Measurements from ENCODE around the gene SEC14L5.

SEC14L5 gene

DNA sequence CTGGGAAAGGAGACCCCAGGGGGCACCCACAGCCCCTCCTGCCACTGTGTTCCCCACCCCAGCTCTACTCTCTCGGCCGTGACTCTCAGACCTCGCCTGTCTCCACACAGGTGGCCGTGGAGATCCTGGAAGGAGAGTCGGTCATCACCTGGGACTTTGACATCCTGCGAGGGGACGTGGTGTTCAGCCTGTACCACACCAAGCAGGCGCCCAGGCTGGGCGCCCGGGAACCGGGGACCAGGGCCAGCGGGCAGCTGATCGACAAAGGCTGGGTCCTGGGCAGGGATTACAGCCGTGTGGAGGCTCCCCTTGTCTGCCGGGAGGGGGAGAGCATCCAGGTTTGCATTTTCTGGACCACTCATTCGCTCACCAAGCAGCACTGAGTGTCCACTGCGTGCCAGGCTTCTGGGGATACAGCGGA lies 50.2 kb downstream of the SEC14L5 start:
- 93% methylated on average over 18 of the region's 18 CpGs for WGBS, 2 experiments
- no peaks in the 10 kb centered on the region for H3K27me3 ChIP-seq (ENCODE audit: control insufficient read depth, insufficient read depth, low read length, poor library complexity, severe bottlenecking)
- no peak overlapping the region for H3K4me3 ChIP-seq (ENCODE audit: insufficient read depth, low read depth, low read length)
- H3K27ac ChIP-seq (ENCODE audit: insufficient read depth, low read depth, low read length, poor library complexity, severe bottlenecking) = no peak overlapping the region
- H3K9me3 ChIP-seq (ENCODE audit: control insufficient read depth, low read length) = no peaks in the 10 kb centered on the region
- H3K36me3 ChIP-seq (ENCODE audit: control insufficient read depth, insufficient read depth, low read length) = no peaks in the 10 kb centered on the region
- H3K4me1 ChIP-seq (ENCODE audit: control insufficient read depth, insufficient read depth, low read length) = no peaks in the 10 kb centered on the region

DNA sequence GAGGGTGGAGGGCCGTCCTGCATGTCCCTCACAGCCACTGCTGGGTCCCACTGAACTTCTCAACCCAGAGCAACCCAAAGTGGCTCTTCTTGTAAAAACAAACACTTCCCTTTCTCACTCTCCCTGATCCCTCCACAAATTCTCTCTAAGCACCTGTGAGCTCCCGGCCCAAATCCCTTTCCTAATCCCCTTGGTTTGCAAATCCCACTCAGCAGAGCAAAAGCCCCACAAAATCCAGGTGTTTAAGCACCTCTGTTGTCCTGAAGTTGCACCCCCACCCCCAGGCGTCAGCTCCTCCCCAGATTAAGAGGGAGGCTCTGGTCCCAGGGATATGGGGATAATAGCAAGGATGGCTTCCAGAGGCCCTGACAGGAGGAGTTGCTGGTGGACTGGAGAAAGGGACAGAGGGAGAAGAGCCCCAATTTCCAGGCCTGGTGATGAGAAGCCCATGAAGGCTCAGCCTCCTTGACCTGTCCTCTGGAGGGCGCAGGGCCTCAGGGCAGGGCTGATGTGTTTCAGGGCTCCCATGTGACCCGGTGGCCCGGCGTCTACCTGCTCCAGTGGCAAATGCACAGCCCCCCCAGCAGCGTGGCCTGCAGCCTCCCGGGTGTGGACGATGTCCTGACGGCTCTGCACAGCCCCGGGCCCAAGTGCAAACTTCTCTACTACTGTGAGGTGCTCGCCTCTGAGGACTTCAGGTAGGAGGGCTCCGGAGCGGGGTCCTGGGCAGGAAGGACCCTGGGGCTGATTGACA lies 52.6 kb downstream of the SEC14L5 start:
- Histone ChIP-seq H3K4me3 (ENCODE audit: insufficient read depth, low read depth, low read length) (no peak overlapping the region), H3K27me3 (ENCODE audit: control insufficient read depth, insufficient read depth, low read length, poor library complexity, severe bottlenecking) (no peaks in the 10 kb centered on the region), H3K4me1 (ENCODE audit: control insufficient read depth, insufficient read depth, low read length) (no peaks in the 10 kb centered on the region), H3K36me3 (ENCODE audit: control insufficient read depth, insufficient read depth, low read length) (no peaks in the 10 kb centered on the region), H3K27ac (ENCODE audit: insufficient read depth, low read depth, low read length, poor library complexity, severe bottlenecking) (no peak overlapping the region), H3K9me3 (ENCODE audit: control insufficient read depth, low read length) (no peaks in the 10 kb centered on the region)
- WGBS, 2 experiments = 78 to 79% methylated on average over 15 of the region's 15 CpGs

- Histone ChIP-seq H3K36me3 (ENCODE audit: control insufficient read depth, insufficient read depth, low read length) (no peaks in the 10 kb centered on the region), H3K4me3 (ENCODE audit: insufficient read depth, low read depth, low read length) (no peak overlapping the region), H3K27me3 (ENCODE audit: control insufficient read depth, insufficient read depth, low read length, poor library complexity, severe bottlenecking) (no peaks in the 10 kb centered on the region), H3K4me1 (ENCODE audit: control insufficient read depth, insufficient read depth, low read length) (no peaks in the 10 kb centered on the region), H3K27ac (ENCODE audit: insufficient read depth, low read depth, low read length, poor library complexity, severe bottlenecking) (no peak overlapping the region), H3K9me3 (ENCODE audit: control insufficient read depth, low read length) (no peaks in the 10 kb centered on the region)
- WGBS, 2 experiments = 85 to 95% methylated on average over 4 of the region's 4 CpGs
Measured at GRCh38 chr16:5011637-5012036, 53.5 kb downstream of the SEC14L5 start.

GRCh38 chr16:5012887-5013286 lies 54.8 kb downstream of the SEC14L5 start:
- Histone ChIP-seq H3K4me1 (ENCODE audit: control insufficient read depth, insufficient read depth, low read length) (no peaks in the 10 kb centered on the region), H3K4me3 (ENCODE audit: insufficient read depth, low read depth, low read length) (no peak overlapping the region), H3K36me3 (ENCODE audit: control insufficient read depth, insufficient read depth, low read length) (no peaks in the 10 kb centered on the region), H3K27ac (ENCODE audit: insufficient read depth, low read depth, low read length, poor library complexity, severe bottlenecking) (no peak overlapping the region), H3K27me3 (ENCODE audit: control insufficient read depth, insufficient read depth, low read length, poor library complexity, severe bottlenecking) (no peaks in the 10 kb centered on the region), H3K9me3 (ENCODE audit: control insufficient read depth, low read length) (no peaks in the 10 kb centered on the region)
- 80 to 85% methylated on average over 6 of the region's 6 CpGs for WGBS, 2 experiments

DNA sequence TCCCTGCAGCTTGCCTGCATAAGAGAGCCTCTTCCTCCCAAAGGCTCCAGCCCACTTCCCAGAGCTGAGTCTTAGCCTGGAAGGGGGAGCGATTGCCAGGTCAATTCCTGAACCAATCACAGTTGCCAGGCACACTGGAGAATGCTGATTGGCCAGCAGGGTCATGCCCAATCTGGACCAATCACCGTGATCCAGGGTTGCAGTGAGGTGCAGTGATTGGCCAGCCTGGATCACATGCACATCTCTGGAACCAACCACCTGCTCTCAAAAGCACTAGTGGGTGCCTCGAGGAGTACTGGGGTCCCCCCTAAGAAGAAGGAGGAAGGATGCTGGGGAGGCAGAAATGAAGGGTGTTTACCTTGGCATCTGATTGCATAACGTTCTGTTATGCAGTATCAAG lies 57.2 kb downstream of the SEC14L5 start:
- Histone ChIP-seq H3K9me3 (ENCODE audit: control insufficient read depth, low read length) (no peaks in the 10 kb centered on the region), H3K27me3 (ENCODE audit: control insufficient read depth, insufficient read depth, low read length, poor library complexity, severe bottlenecking) (no peaks in the 10 kb centered on the region), H3K4me3 (ENCODE audit: insufficient read depth, low read depth, low read length) (no peak overlapping the region), H3K4me1 (ENCODE audit: control insufficient read depth, insufficient read depth, low read length) (no peaks in the 10 kb centered on the region), H3K27ac (ENCODE audit: insufficient read depth, low read depth, low read length, poor library complexity, severe bottlenecking) (no peak overlapping the region), H3K36me3 (ENCODE audit: control insufficient read depth, insufficient read depth, low read length) (no peaks in the 10 kb centered on the region)
- WGBS, 2 experiments = 86 to 88% methylated on average over 4 of the region's 4 CpGs

DNA sequence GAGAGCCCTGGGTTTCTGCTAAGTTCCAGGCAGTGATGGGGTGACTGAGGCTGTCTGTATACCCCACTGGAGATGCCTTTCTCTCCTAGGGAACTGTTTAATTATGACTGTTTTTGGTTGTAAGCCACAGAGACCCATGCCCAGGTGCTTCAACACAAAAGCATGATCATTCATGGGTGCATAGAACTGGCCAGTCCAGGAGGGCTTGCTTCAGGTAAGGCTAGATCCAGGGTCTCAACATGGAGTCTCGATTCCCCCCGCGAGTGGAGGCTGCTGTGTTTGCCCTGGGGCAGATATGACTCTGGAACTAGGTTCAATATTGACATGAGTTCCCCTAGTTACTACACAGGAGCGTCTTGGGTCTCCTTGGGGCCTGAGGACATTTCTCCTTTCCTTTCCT lies 57.8 kb downstream of the SEC14L5 start:
- 88 to 90% methylated on average over 4 of the region's 4 CpGs for WGBS, 2 experiments
- Histone ChIP-seq H3K9me3 (ENCODE audit: control insufficient read depth, low read length) (no peaks in the 10 kb centered on the region), H3K27me3 (ENCODE audit: control insufficient read depth, insufficient read depth, low read length, poor library complexity, severe bottlenecking) (no peaks in the 10 kb centered on the region), H3K4me3 (ENCODE audit: insufficient read depth, low read depth, low read length) (no peak overlapping the region), H3K4me1 (ENCODE audit: control insufficient read depth, insufficient read depth, low read length) (no peaks in the 10 kb centered on the region), H3K27ac (ENCODE audit: insufficient read depth, low read depth, low read length, poor library complexity, severe bottlenecking) (no peak overlapping the region), H3K36me3 (ENCODE audit: control insufficient read depth, insufficient read depth, low read length) (no peaks in the 10 kb centered on the region)

- Histone ChIP-seq H3K4me3 (ENCODE audit: insufficient read depth, low read depth, low read length) (no peak overlapping the region), H3K36me3 (ENCODE audit: control insufficient read depth, insufficient read depth, low read length) (no peaks in the 10 kb centered on the region), H3K4me1 (ENCODE audit: control insufficient read depth, insufficient read depth, low read length) (no peaks in the 10 kb centered on the region), H3K27me3 (ENCODE audit: control insufficient read depth, insufficient read depth, low read length, poor library complexity, severe bottlenecking) (no peaks in the 10 kb centered on the region), H3K9me3 (ENCODE audit: control insufficient read depth, low read length) (no peaks in the 10 kb centered on the region), H3K27ac (ENCODE audit: insufficient read depth, low read depth, low read length, poor library complexity, severe bottlenecking) (no peak overlapping the region)
- 85 to 88% methylated on average over 6 of the region's 6 CpGs for whole genome bisulfite sequencing, 2 experiments
Measured at GRCh38 chr16:5016967-5017677, 59.0 kb downstream of the SEC14L5 start.

- Histone ChIP-seq H3K4me3 (ENCODE audit: insufficient read depth, low read depth, low read length) (no peak overlapping the region), H3K4me1 (ENCODE audit: control insufficient read depth, insufficient read depth, low read length) (no peaks in the 10 kb centered on the region), H3K9me3 (ENCODE audit: control insufficient read depth, low read length) (no peaks in the 10 kb centered on the region), H3K27me3 (ENCODE audit: control insufficient read depth, insufficient read depth, low read length, poor library complexity, severe bottlenecking) (no peaks in the 10 kb centered on the region), H3K27ac (ENCODE audit: insufficient read depth, low read depth, low read length, poor library complexity, severe bottlenecking) (no peak overlapping the region), H3K36me3 (ENCODE audit: control insufficient read depth, insufficient read depth, low read length) (no peaks in the 10 kb centered on the region)
- 93% methylated on average over 5 of the region's 5 CpGs for WGBS, 2 experiments
Measured at GRCh38 chr16:5017678-5017969, 59.5 kb downstream of the SEC14L5 start.

DNA sequence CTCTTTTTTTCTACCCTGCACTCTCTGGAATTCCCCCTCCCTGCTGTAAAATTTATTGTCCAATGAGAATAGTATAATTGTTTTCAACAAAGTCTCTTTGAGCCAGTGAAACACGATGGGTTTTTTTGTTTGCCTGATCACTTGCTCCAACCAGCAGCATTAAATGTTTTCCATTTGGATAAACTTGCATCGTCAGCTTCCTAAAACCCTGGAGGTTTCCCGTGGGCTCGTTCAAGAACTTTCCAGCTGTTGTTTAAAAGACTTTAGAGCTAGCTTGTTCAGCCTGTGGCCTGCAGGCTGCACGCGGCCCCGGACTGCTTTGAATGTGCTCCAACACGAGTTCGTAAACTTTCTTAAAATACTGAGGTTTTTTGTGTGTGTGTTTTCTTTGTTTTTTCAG lies 60.7 kb downstream of the SEC14L5 start:
- Histone ChIP-seq H3K27ac (ENCODE audit: insufficient read depth, low read depth, low read length, poor library complexity, severe bottlenecking) (no peak overlapping the region), H3K27me3 (ENCODE audit: control insufficient read depth, insufficient read depth, low read length, poor library complexity, severe bottlenecking) (no peaks in the 10 kb centered on the region), H3K36me3 (ENCODE audit: control insufficient read depth, insufficient read depth, low read length) (no peaks in the 10 kb centered on the region), H3K4me1 (ENCODE audit: control insufficient read depth, insufficient read depth, low read length) (no peaks in the 10 kb centered on the region), H3K4me3 (ENCODE audit: insufficient read depth, low read depth, low read length) (no peak overlapping the region), H3K9me3 (ENCODE audit: control insufficient read depth, low read length) (no peaks in the 10 kb centered on the region)
- 86 to 88% methylated on average over 9 of the region's 9 CpGs for WGBS, 2 experiments

GRCh38 chr16:5019775-5020174 lies 61.6 kb downstream of the SEC14L5 start:
- no peak overlapping the region for H3K27ac ChIP-seq (ENCODE audit: insufficient read depth, low read depth, low read length, poor library complexity, severe bottlenecking)
- H3K36me3 ChIP-seq (ENCODE audit: control insufficient read depth, insufficient read depth, low read length) = no peaks in the 10 kb centered on the region
- no peaks in the 10 kb centered on the region for H3K27me3 ChIP-seq (ENCODE audit: control insufficient read depth, insufficient read depth, low read length, poor library complexity, severe bottlenecking)
- no peaks in the 10 kb centered on the region for H3K4me1 ChIP-seq (ENCODE audit: control insufficient read depth, insufficient read depth, low read length)
- no peaks in the 10 kb centered on the region for H3K9me3 ChIP-seq (ENCODE audit: control insufficient read depth, low read length)
- WGBS, 2 experiments = 88 to 91% methylated on average over 6 of the region's 6 CpGs
- no peak overlapping the region for H3K4me3 ChIP-seq (ENCODE audit: insufficient read depth, low read depth, low read length)
